GM12872 (cell line): Measurements from ENCODE around the gene TSPAN9.

Experiments
- TF ChIP-seq, protein P1 (sequence below): IDR thresholded peaks from 3 replicates; pipeline ENCODE4 v1.5.1; 2011; ENCODE audit warnings: low read depth, mild to moderate bottlenecking, low read length, moderate library complexity; ENCODE audit not compliant: insufficient read depth

The TSPAN9 gene

DNA sequence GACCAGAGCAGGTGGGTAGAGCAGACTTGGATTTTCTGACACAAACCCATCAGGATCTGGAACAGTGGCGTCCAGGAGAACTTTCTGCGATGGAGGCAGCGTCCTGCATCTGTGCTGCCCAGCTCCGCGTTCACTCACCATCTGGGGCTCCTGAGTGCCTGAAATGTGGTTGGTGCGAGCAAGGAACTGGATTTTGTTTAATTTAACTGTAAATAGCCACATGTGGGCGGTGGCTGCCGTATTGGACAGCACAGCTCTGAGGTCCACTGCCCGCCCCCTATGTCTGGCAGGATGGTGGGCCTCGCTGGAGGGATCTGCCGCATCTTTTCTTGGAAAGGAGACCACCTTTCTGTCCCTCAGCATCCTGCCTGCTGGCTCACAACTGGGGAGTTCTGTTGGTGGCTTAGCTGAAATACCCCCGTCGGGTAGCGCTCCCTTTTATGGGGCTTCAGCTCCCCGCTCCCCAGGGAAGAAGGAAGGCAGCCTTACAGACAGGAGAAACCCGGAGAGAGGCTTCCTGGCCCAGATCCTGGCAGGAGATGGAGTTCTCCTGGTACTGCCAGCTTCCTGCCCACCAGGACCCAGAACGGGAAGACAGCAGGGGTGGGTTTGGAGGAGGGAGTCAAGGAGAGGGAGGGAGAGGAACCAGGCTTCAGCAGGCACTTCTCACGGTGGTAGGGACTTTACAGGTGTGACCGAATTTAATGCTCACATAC lies 228.9 kb downstream of the TSPAN9 start:
- TF ChIP-seq, protein P1, sequence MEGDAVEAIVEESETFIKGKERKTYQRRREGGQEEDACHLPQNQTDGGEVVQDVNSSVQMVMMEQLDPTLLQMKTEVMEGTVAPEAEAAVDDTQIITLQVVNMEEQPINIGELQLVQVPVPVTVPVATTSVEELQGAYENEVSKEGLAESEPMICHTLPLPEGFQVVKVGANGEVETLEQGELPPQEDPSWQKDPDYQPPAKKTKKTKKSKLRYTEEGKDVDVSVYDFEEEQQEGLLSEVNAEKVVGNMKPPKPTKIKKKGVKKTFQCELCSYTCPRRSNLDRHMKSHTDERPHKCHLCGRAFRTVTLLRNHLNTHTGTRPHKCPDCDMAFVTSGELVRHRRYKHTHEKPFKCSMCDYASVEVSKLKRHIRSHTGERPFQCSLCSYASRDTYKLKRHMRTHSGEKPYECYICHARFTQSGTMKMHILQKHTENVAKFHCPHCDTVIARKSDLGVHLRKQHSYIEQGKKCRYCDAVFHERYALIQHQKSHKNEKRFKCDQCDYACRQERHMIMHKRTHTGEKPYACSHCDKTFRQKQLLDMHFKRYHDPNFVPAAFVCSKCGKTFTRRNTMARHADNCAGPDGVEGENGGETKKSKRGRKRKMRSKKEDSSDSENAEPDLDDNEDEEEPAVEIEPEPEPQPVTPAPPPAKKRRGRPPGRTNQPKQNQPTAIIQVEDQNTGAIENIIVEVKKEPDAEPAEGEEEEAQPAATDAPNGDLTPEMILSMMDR = no peak

- TF ChIP-seq, protein P1 = no peak
Observed at GRCh38 chr12:3307389-3307788, 230.2 kb downstream of the TSPAN9 start.

DNA sequence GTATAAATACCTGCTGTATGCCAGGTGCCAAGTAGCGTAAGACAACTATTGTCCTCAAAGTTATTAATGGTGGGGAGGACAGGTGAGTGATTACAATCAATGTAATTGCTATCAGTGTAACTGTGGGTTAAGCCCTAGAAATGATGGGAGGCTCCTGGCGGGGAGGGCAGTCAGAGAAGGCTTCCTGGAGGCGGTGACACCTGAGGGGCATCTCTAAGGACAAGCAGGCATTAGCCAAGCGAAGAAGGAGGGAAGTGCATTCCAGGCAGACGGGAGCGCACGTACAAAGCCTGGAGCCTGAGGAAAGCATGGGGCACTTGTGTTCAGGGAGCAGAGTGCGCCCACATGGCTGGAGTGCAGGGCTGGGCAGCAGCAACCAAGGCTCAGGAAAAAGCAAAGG lies 230.9 kb downstream of the TSPAN9 start:
- TF ChIP-seq, protein P1 = no peak

GRCh38 chr12:3308609-3309008 lies 231.4 kb downstream of the TSPAN9 start:
- TF ChIP-seq, protein P1 = no peak

DNA sequence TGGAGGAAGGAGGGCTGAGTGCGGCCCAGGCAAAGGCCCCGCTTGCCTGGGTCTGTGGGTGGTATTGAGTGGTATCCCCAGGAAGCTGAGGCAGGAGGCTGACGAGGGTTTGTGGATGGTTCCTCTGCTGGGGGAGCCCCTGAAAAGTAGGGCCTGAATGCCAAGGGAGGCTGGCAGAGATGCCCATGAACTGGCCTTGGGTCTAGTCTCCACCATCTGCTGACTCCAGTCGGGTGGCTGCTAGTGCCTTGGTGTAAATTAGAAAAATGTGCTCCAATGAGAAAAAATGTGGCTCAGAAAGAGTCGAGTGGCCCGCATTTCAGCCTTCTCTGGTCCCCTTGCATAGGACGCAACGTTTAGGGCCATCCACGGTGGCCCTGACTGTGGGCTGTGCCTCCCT lies 232.6 kb downstream of the TSPAN9 start:
- TF ChIP-seq, protein P1 = no peak

DNA sequence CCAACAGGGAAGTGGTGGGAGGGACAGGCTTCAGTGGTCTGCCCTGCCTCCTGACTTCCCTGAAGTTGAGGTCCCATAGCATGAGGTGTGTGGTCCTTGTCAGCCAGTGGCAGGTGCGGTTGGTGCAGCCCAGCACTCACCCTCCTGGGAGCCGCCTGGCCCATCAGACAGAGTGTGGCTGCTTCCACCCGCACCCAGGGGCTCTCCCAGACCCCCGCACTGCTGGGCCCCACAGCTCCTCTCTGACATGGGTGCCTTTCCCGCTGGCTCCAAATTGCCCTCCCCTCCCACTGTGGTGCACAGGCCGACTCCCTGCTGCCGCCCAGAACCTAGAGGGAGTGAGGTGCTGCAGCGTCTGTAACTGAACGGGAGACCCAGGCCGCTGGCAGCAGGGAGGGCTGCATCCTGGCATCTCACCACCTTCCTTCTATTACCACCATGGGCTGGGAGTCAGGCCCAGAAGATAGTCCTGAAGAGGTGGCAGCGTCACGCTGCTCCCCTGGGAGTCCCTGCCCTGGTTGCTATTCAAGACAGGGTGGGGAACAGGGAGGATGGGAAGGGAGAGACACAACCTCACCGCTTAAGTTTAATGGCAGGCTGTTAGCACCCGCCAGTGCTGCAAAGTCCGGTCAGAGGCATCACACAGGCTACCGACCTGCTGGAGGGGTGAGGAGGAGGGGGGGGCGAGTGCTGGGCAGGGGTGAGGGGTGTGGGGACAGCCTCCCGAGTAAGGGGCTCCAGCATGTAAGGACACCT lies 233.3 kb downstream of the TSPAN9 start:
- TF ChIP-seq, protein P1 = no peak

GRCh38 chr12:3311027-3311402 lies 233.8 kb downstream of the TSPAN9 start:
- TF ChIP-seq, protein P1 = no peak
